HG02798 (cell line): ENCODE results near the gene GRK5.

ENCODE experiments used
- ATAC-seq: cut with Tn5 transposase; IDR thresholded peaks from one replicate; pipeline ENCODE4 v1.9.1; 2021; ENCODE audit warnings: mild to moderate bottlenecking; ENCODE audit not compliant: unreplicated experiment, poor library complexity

Gene GRK5

GRCh38 chr10:119483839-119484238, 276.5 kb downstream of the GRK5 start:
- ATAC-seq: no peak

GRCh38 chr10:119488675-119489074, 281.3 kb downstream of the GRK5 start:
- no peak for ATAC-seq

- ATAC-seq: no peak
These were observed 282.6 kb downstream of the GRK5 start for GRCh38 chr10:119489991-119490326.

- no peak for ATAC-seq
These were observed 284.8 kb downstream of the GRK5 start for GRCh38 chr10:119491966-119492757.

GRCh38 chr10:119493155-119493554, 285.8 kb downstream of the GRK5 start:
- no peak for ATAC-seq

GRCh38 chr10:119494236-119495020, 287.1 kb downstream of the GRK5 start:
- no peak for ATAC-seq

- ATAC-seq: no peak
These were observed 287.7 kb downstream of the GRK5 start for GRCh38 chr10:119495021-119495505.

GRCh38 chr10:119495545-119495944, 288.2 kb downstream of the GRK5 start:
- no peak for ATAC-seq

GRCh38 chr10:119496273-119496672, 288.9 kb downstream of the GRK5 start:
- peak; percentile 87 for ATAC-seq

GRCh38 chr10:119497243-119497642, 289.9 kb downstream of the GRK5 start:
- ATAC-seq: no peak

- no peak for ATAC-seq
These were observed 291.7 kb downstream of the GRK5 start for GRCh38 chr10:119498889-119499676.

- no peak for ATAC-seq
These were observed 292.3 kb downstream of the GRK5 start for GRCh38 chr10:119499677-119500002.

GRCh38 chr10:119500123-119500795, 292.9 kb downstream of the GRK5 start:
- ATAC-seq: no peak

- no peak for ATAC-seq
These were observed 293.4 kb downstream of the GRK5 start for GRCh38 chr10:119500821-119501220.

GRCh38 chr10:119501690-119502089, 294.3 kb downstream of the GRK5 start:
- peak; percentile 24 for ATAC-seq

- peak; percentile 57 for ATAC-seq
These were observed 294.8 kb downstream of the GRK5 start for GRCh38 chr10:119502209-119502608.

- no peak for ATAC-seq
These were observed 295.3 kb downstream of the GRK5 start for GRCh38 chr10:119502618-119503155.

GRCh38 chr10:119503821-119504220, 296.4 kb downstream of the GRK5 start:
- ATAC-seq: no peak

- no peak for ATAC-seq
These were observed 297.3 kb downstream of the GRK5 start for GRCh38 chr10:119504651-119505050.

- no peak for ATAC-seq
These were observed 297.8 kb downstream of the GRK5 start for GRCh38 chr10:119505131-119505551.
